Testis (tissue), 3 donors: ENCODE measurements around the gene ANO8. TPM values are rescaled to one million over a fixed set of nuclear protein-coding genes. Genes with fewer than 3 reads are reported as not detected.

Experiments
- DNase-seq: peaks from one replicate; pipeline ENCODE4 v3.0.0-alpha.2; 2019
- H3K27ac ChIP-seq, 2 donors: fragments of 200-600 bp; sonication (generic); one replicate each; pipeline ENCODE4 v1.5.1; 2019
- H3K27me3 ChIP-seq: fragments of 200-600 bp; sonication (generic); one replicate; pipeline ENCODE4 v1.5.1; 2019
- H3K36me3 ChIP-seq: fragments of 200-600 bp; sonication (generic); one replicate; pipeline ENCODE4 v1.5.1; 2017; ENCODE audit warnings: low read depth; ENCODE audit errors: missing control alignments
- H3K4me1 ChIP-seq: fragments of 200-600 bp; sonication (generic); one replicate; pipeline ENCODE4 v1.5.1; 2019
- H3K4me3 ChIP-seq, 2 donors: fragments of 200-600 bp; sonication (generic); one replicate each; pipeline ENCODE4 v1.5.1; 2017 to 2019
- H3K9me3 ChIP-seq: fragments of 200-600 bp; sonication (generic); one replicate; pipeline ENCODE4 v1.5.1; 2017
- POLR2A ChIP-seq: fragments of 450-650 bp; IDR thresholded peaks from one replicate; pipeline ENCODE4 v1.6.1; 2017; ENCODE audit warnings: antibody characterized with exemption, mild to moderate bottlenecking, moderate library complexity
- WGBS, 2 donors: methylation state at CpG; one replicate each; pipeline ENCODE4 v1.1.5; 2018; 5-methylcytosine and 5-hydroxymethylcytosine counted together
- intact Hi-C: fragments of 100-400 bp; cut with DNase I; formaldehyde crosslinking; loops from one replicate; pipeline ENCODE4 v1.15.1; 2023; ENCODE audit warnings: low total_unique reads
- polyA plus RNA-seq: library from polyadenylated mRNA; stranded (reverse); fragments of 350-450 nt; fragmentation: Illumina TruSeq; extraction: RNeasy Lipid Tissue Mini Kit (QIAGEN cat#74804); gene quantifications from one replicate; pipeline ENCODE4 v1.2.3, GENCODE V29; 2014; ENCODE audit warnings: low read depth, low replicate concordance; ENCODE audit not compliant: insufficient read depth
- total RNA-seq, 2 donors: library from RNA; depleted of rRNA; stranded (reverse); fragments of >200 nt; gene quantifications; one replicate each; pipeline ENCODE4 v1.2.3, GENCODE V29; 2016
- TF ChIP-seq, protein P1 (sequence below), 3 experiments: fragments of 450-650 bp in 2 of 3; fragments of 200-600 bp in 1 of 3; sonication (generic) in 1 of 3; IDR thresholded peaks; one replicate each; pipeline ENCODE4 v1.5.1; 2016 to 2019; ENCODE audit warnings: antibody characterized with exemption in 3 of 3, mild to moderate bottlenecking in 2 of 3, moderate library complexity in 1 of 3

ANO8 gene
- total and polyA plus RNA-seq, 3 donors from 2014 or later: 4.5 to 19.2 (median 17.5) TPM

DNA sequence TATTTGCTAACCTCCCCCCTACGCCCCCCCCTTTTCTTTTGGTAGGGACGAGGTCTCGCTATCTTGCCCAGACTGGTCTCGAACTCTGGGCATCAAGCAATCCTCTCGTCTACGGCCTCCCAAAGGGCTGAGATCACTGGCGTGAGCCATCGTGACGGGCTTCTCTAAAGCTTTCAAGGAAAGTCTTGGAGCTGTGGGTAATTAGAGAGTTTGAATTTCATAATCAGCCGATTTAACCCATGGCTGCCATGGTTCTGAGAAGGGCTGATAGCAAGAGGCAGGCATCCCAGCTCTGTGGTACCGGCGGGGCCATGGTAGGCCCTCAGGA lies 30.8 kb downstream of the ANO8 start:
- H3K4me3 ChIP-seq: no peak overlapping the region
- H3K9me3 ChIP-seq: no peaks in the 10 kb centered on the region
- no peak for DNase-seq
- H3K4me1 ChIP-seq: peaks cover 36% of the 10 kb centered on the region
- H3K27ac ChIP-seq: no peak overlapping the region
- intact Hi-C loops: no loop called here
- no peaks in the 10 kb centered on the region for H3K36me3 ChIP-seq
- WGBS, 2 donors: 42 to 50% methylated on average over 12 of the region's 12 CpGs
- no peak for TF ChIP-seq POLR2A
- TF ChIP-seq, protein P1, sequence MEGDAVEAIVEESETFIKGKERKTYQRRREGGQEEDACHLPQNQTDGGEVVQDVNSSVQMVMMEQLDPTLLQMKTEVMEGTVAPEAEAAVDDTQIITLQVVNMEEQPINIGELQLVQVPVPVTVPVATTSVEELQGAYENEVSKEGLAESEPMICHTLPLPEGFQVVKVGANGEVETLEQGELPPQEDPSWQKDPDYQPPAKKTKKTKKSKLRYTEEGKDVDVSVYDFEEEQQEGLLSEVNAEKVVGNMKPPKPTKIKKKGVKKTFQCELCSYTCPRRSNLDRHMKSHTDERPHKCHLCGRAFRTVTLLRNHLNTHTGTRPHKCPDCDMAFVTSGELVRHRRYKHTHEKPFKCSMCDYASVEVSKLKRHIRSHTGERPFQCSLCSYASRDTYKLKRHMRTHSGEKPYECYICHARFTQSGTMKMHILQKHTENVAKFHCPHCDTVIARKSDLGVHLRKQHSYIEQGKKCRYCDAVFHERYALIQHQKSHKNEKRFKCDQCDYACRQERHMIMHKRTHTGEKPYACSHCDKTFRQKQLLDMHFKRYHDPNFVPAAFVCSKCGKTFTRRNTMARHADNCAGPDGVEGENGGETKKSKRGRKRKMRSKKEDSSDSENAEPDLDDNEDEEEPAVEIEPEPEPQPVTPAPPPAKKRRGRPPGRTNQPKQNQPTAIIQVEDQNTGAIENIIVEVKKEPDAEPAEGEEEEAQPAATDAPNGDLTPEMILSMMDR (IDR thresholded peaks at IDR 0.05): no peak
- no peaks in the 10 kb centered on the region for H3K27me3 ChIP-seq

DNA sequence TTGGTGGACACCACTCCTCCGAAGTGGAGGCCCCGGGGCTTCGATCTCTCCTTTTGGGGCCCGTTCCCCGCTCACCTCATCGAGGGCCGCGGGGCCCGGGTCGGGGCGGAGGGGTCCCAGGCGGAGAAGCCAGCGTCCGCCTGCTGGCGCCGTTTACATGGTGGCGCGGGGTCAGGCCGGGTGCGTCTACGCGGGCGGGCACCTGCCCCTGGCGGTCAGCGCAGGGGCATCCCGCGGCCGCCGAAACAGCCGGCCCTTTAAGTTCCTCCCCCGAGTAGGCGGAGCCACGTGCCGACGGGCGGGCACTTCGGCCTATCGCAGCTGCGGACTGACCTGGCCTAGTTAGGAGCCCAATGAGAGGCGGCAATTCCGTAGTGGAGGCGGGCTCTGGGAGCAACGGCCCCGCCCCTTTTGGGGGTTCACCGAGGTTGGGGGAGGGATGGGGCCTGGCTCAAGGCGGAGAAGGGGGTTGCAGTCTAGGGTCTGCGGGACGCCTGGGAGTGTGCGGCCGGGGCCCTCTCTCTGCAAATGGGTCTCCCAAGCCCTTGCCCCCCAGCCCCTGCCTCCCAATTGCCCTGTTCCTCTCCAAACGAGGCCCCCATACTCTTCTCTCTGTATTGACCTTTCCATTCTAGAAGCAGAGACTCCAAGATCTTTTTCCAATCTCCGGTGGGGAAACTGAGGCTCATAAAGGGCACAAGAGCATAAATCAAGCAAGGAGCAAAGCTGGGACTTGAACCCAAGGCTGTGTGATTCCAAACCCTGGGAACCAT lies 31.3 kb downstream of the ANO8 start, which contains the start of gene ABHD8:
Gene ABHD8, minus strand, starts transcription at position 259 of the 773 bp plus-strand sequence. CDS start 1,809 bp downstream, outside the sequence.
- WGBS, 2 donors: 2 to 5% methylated on average over 20 to 41 of the region's 52 CpGs
- peak within 1 kb of the TSS; percentile 55 to 76 for H3K27ac ChIP-seq
- intact Hi-C loops: no loop called here
- peak; percentile 97 for DNase-seq
- no peaks in the 10 kb centered on the region for H3K9me3 ChIP-seq
- peak within 1 kb of the TSS; percentile 69 to 83 for H3K4me3 ChIP-seq
- no peaks in the 10 kb centered on the region for H3K27me3 ChIP-seq
- no peak for TF ChIP-seq POLR2A
- TF ChIP-seq, protein P1 (IDR thresholded peaks at IDR 0.05): peak; percentile 71 to 78 (median 75)
- peaks cover 36% of the 10 kb centered on the region for H3K4me1 ChIP-seq
- H3K36me3 ChIP-seq: no peaks in the 10 kb centered on the region

DNA sequence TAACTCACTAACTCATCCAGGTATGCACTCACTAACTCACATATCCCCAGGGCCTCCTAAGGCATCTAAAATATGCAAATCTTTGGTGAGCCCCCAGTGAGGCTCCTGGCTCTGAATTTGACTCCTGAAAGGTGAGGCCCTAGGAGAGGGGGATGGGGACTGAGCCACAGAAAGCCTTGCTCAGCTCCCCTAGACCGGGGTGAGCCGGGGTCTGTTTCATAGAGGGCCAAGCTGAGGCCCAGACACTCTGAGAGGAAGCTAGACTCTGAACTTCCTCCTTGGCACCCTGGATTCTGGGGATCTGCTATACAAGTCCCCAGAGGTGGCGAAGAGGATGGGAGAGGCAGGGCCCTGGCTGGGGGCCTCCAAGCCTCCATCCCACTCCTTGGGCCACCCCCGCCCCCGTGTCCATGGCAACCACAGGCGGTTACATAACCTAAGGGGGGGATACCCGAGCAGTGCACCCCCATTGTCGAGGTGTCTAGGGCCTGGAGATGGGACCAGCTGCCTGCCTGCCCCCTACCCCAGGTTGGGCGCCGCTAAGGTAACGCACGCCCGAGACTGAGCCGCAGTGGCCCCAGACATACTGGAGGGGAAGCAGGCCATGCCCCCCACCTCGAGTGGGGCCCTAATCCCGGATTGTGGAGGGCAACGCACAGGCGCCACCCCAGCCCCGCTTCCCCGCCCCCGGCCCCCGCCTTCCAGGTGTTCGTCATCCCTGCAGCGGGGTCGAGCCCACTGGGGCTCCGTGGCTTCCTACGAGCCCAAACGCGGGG lies 32.1 kb downstream of the ANO8 start:
- DNase-seq: no peak
- H3K4me3 ChIP-seq: peak overlapping the region; percentile 69 to 83
- intact Hi-C loops: no loop called here
- H3K36me3 ChIP-seq: no peaks in the 10 kb centered on the region
- TF ChIP-seq, protein P1 (IDR thresholded peaks at IDR 0.05): no peak
- TF ChIP-seq POLR2A: no peak
- 6% methylated on average over 28 of the region's 29 CpGs; no CpG with 5 or more reads in 1 of the 2 donors for WGBS, 2 donors
- H3K27me3 ChIP-seq: no peaks in the 10 kb centered on the region
- peaks cover 36% of the 10 kb centered on the region for H3K4me1 ChIP-seq
- H3K9me3 ChIP-seq: no peaks in the 10 kb centered on the region
- H3K27ac ChIP-seq: peak overlapping the region; percentile 55 to 76

DNA sequence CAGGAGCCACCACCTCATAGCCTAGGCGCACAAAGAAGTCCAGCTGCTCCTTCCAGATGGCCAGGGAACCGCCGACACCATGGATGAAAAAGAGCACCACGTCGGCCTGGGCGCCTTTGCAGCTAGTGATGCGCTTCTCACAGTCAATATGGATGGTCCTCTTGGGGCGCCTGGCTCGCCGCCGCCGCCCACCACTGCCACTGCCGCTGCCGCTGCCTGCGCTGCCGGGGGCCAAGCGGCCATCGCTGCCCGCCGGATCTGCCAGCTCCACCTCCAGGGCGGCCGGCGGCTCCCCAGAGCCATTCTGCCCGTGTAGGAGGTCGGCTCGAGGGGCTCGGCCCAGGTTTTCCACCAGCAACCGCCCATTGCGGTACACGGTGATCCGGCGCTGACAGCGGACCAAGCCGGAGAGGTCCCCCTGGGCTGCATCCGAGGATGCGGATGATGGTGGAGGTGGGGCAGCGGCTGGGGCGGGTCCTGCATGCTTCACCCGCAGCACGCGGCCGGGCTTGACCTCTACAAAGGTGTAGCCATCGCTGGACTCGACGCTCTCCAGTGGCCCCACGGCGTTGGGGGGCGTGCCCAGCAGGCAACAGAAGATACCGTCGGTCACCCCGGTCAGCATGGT lies 33.5 kb downstream of the ANO8 start:
- no peaks in the 10 kb centered on the region for H3K36me3 ChIP-seq
- intact Hi-C loops: no loop called here
- H3K4me1 ChIP-seq: peaks cover 26% of the 10 kb centered on the region
- WGBS, 2 donors: 66 to 81% methylated on average over 22 to 46 of the region's 51 CpGs
- no peak overlapping the region for H3K4me3 ChIP-seq
- no peaks in the 10 kb centered on the region for H3K27me3 ChIP-seq
- no peak overlapping the region for H3K27ac ChIP-seq
- no peaks in the 10 kb centered on the region for H3K9me3 ChIP-seq
- TF ChIP-seq, protein P1 (IDR thresholded peaks at IDR 0.05): no peak
- TF ChIP-seq POLR2A: no peak
- no peak for DNase-seq
